GM23338 (cell line): Measurements from ENCODE around the gene NOL12. TPM values are rescaled to one million over a fixed set of nuclear protein-coding genes. Genes with fewer than 3 reads are reported as not detected.

Experiments used
- ATAC-seq: fragments of 200-7000 bp; cut with Tn5 transposase; 3 replicates; pipeline ENCODE4 v1.9.1; 2020
- DNase-seq: peaks from one replicate; pipeline ENCODE4 v3.0.0-alpha.2; 2015; ENCODE audit warnings: low spot score
- H2AFZ ChIP-seq: fragments of 200-600 bp; sonication (generic); 2 replicates; pipeline ENCODE4 v1.8.0; 2016; ENCODE audit warnings: antibody characterized with exemption, mild to moderate bottlenecking, moderate library complexity
- H3F3A ChIP-seq: fragments of 200-600 bp; sonication (generic); replicated peaks from 2 replicates; pipeline ENCODE4 v1.8.0; 2017; ENCODE audit warnings: antibody characterized with exemption, mixed run types, low read depth
- H3K27ac ChIP-seq: fragments of 200-600 bp; sonication (generic); 2 replicates; pipeline ENCODE4 v1.6.1; 2016; ENCODE audit warnings: low read depth
- H3K27me3 ChIP-seq: fragments of 200-600 bp; sonication (generic); 2 replicates; pipeline ENCODE4 v1.8.0; 2016; ENCODE audit warnings: mild to moderate bottlenecking, mixed run types, moderate library complexity; ENCODE audit not compliant: insufficient read depth
- H3K36me3 ChIP-seq: fragments of 200-600 bp; sonication (generic); 2 replicates; pipeline ENCODE4 v1.8.0; 2016; ENCODE audit warnings: mild to moderate bottlenecking; ENCODE audit not compliant: insufficient read depth
- H3K4me1 ChIP-seq: fragments of 200-600 bp; sonication (generic); 2 replicates; pipeline ENCODE4 v1.8.0; 2016; ENCODE audit warnings: mild to moderate bottlenecking, moderate library complexity; ENCODE audit not compliant: insufficient read depth
- H3K4me2 ChIP-seq: fragments of 200-600 bp; sonication (generic); 2 replicates; pipeline ENCODE4 v1.7.1; 2017; ENCODE audit warnings: mixed run types
- H3K4me3 ChIP-seq: fragments of 200-600 bp; sonication (generic); 2 replicates; pipeline ENCODE4 v1.6.1; 2016; ENCODE audit warnings: mixed run types
- H3K79me2 ChIP-seq: fragments of 200-600 bp; sonication (generic); replicated peaks from 2 replicates; pipeline ENCODE4 v1.8.0; 2017; ENCODE audit warnings: mild to moderate bottlenecking; ENCODE audit not compliant: insufficient read depth
- H3K9me2 ChIP-seq: fragments of 200-600 bp; sonication (generic); 2 replicates; pipeline ENCODE4 v1.8.0; 2017; ENCODE audit not compliant: insufficient read depth
- H4K20me1 ChIP-seq: fragments of 200-600 bp; sonication (generic); replicated peaks from 2 replicates; pipeline ENCODE4 v1.8.0; 2017; ENCODE audit warnings: mild to moderate bottlenecking; ENCODE audit not compliant: insufficient read depth
- H3K27ac Mint-ChIP-seq: 2 replicates; pipeline ENCODE4 v1.8.0; 2020; ENCODE audit warnings: inconsistent platforms, mild to moderate bottlenecking, moderate library complexity, mixed read lengths
- H3K27me3 Mint-ChIP-seq: 3 replicates; pipeline ENCODE4 v1.8.0; 2022; ENCODE audit warnings: low read depth, mild to moderate bottlenecking, moderate library complexity, mixed read lengths, inconsistent platforms; ENCODE audit not compliant: insufficient read depth, poor library complexity
- H3K36me3 Mint-ChIP-seq: 3 replicates; pipeline ENCODE4 v1.8.0; 2021; ENCODE audit warnings: low read depth, mild to moderate bottlenecking, inconsistent platforms, moderate library complexity, mixed read lengths
- H3K4me1 Mint-ChIP-seq: 3 replicates; pipeline ENCODE4 v1.8.0; 2020; ENCODE audit warnings: mild to moderate bottlenecking, inconsistent platforms, mixed read lengths
- H3K4me3 Mint-ChIP-seq: 3 replicates; pipeline ENCODE4 v1.8.0; 2021; ENCODE audit warnings: moderate library complexity, mild to moderate bottlenecking, inconsistent platforms, mixed read lengths
- H3K9me3 Mint-ChIP-seq: 3 replicates; pipeline ENCODE4 v1.8.0; 2020; ENCODE audit warnings: moderate library complexity, mild to moderate bottlenecking, inconsistent platforms, mixed read lengths
- NANOG ChIP-seq: IDR thresholded peaks from 2 replicates; pipeline ENCODE4 v1.6.1; 2016; ENCODE audit warnings: antibody characterized with exemption, borderline replicate concordance
- REST ChIP-seq: IDR thresholded peaks from one replicate; pipeline ENCODE4 v1.6.1; 2018; ENCODE audit warnings: antibody characterized with exemption; ENCODE audit not compliant: unreplicated experiment
- ZNF462 ChIP-seq: fragments of 250-450 bp; sonication (Bioruptor Pico); IDR thresholded peaks from 2 replicates; pipeline ENCODE4 v1.5.0; 2020; ENCODE audit warnings: mild to moderate bottlenecking, moderate library complexity
- polyA plus RNA-seq: library from polyadenylated mRNA; unstranded; fragments of >200 nt; fragmentation: Nextera tagmentation; extraction: Ambion mirVana; gene quantifications from 2 replicates; pipeline ENCODE4 v1.2.1, GENCODE V29; 2016
- total RNA-seq: library from RNA; depleted of rRNA; stranded (reverse); fragments of >200 nt; shearing (Covaris generic); gene quantifications from 2 replicates; pipeline ENCODE4 v1.2.3, GENCODE V29; 2014

The NOL12 gene
- total and polyA plus RNA-seq, 2 experiments from 2014 or later, result 22.2 to 48.5 TPM

- Histone ChIP-seq H3F3A (no peaks in the 10 kb centered on the region), H3K9me2 (no peaks in the 10 kb centered on the region), H3K4me1 (no peaks in the 10 kb centered on the region), H3K27ac (no peak overlapping the region), H3K4me2 (no peak overlapping the region), H3K27me3 (peaks cover 61% of the 10 kb centered on the region), H4K20me1 (peaks cover 5% of the 10 kb centered on the region; the same call in 1 of the 2 replicates), H2AFZ (no peak overlapping the region), H3K36me3 (no peaks in the 10 kb centered on the region), H3K79me2 (no peaks in the 10 kb centered on the region), H3K4me3 (no peak overlapping the region)
- no peaks in the 10 kb centered on the region; the same call in 1 of the 3 replicates for H3K36me3 Mint-ChIP-seq
- H3K9me3 Mint-ChIP-seq, result no peaks in the 10 kb centered on the region
- H3K27ac Mint-ChIP-seq, result no peak overlapping the region
- no peak overlapping the region; the same call in 2 of the 3 replicates for H3K4me3 Mint-ChIP-seq
- H3K27me3 Mint-ChIP-seq, result peaks cover 33% of the 10 kb centered on the region
- no peak for DNase-seq
- ATAC-seq, result no peak
- H3K4me1 Mint-ChIP-seq, result no peaks in the 10 kb centered on the region
- TF ChIP-seq ZNF462 (CRISPR knock-in tag) (no peak), REST (no peak), NANOG (no peak)
These were observed 47.7 kb downstream of the NOL12 start for GRCh38 chr22:37733625-37734401.
